CD14-positive monocyte (primary cell): ENCODE data around the gene PSENEN. TPM values are rescaled to one million over a fixed set of nuclear protein-coding genes. Genes with fewer than 3 reads are reported as not detected.

Experiments used
- DNase-seq, 3 donors: peaks; one replicate each; pipeline ENCODE4 v3.0.0-alpha.2; 2011 to 2022
- H2AFZ ChIP-seq: 2 replicates; pipeline ENCODE4 v1.6.0; 2012; ENCODE audit warnings: mild to moderate bottlenecking, low read depth, low read length, inconsistent platforms; ENCODE audit not compliant: insufficient read depth, poor library complexity, severe bottlenecking
- H3K27ac ChIP-seq, 2 donors: 1 replicate in 1 of 2; 2 replicates in 1 of 2; pipeline ENCODE4 v1.5.1; 2012 to 2013; ENCODE audit warnings: low read length in 2 of 2, control low read depth in 1 of 2, inconsistent platforms in 1 of 2, low read depth in 1 of 2, mild to moderate bottlenecking in 1 of 2
- H3K27me3 ChIP-seq, 2 donors: one replicate each; pipeline versions ENCODE4 v1.6.0 to v1.6.1; 2011 to 2013; ENCODE audit warnings: low read length in 2 of 2; ENCODE audit not compliant: control insufficient read depth in 2 of 2, insufficient read depth in 2 of 2
- H3K36me3 ChIP-seq, 2 donors: replicated peaks in 1 of 2; 1 replicate in 1 of 2; 2 replicates in 1 of 2; pipeline versions ENCODE4 v1.5.1 to v1.6.1; 2012 to 2013; ENCODE audit warnings: low read length in 2 of 2, control low read depth in 1 of 2, inconsistent platforms in 1 of 2, mild to moderate bottlenecking in 1 of 2; ENCODE audit not compliant: insufficient read depth in 2 of 2, control insufficient read depth in 1 of 2
- H3K4me1 ChIP-seq, 2 donors: 1 replicate in 1 of 2; 2 replicates in 1 of 2; pipeline versions ENCODE4 v1.5.1 to v1.6.1; 2012 to 2013; ENCODE audit warnings: low read length in 2 of 2, control low read depth in 1 of 2, inconsistent platforms in 1 of 2, mild to moderate bottlenecking in 1 of 2, moderate library complexity in 1 of 2; ENCODE audit not compliant: insufficient read depth in 2 of 2, control insufficient read depth in 1 of 2
- H3K4me2 ChIP-seq: replicated peaks from 2 replicates; pipeline ENCODE3; 2012; ENCODE audit warnings: low read length, moderate library complexity, mild to moderate bottlenecking; ENCODE audit not compliant: poor library complexity, severe bottlenecking; ENCODE audit errors: extremely low read depth
- H3K4me3 ChIP-seq, 3 experiments: fragments of 200-600 bp in 1 of 3; sonication (generic) in 1 of 3; replicated peaks in 1 of 3; 1 replicate in 2 of 3; 2 replicates in 1 of 3; pipeline ENCODE4 v1.5.1; 2011 to 2013; ENCODE audit warnings: low read length in 3 of 3, mild to moderate bottlenecking in 3 of 3, control low read depth in 2 of 3, low read depth in 2 of 3, inconsistent platforms in 1 of 3, moderate library complexity in 1 of 3
- H3K79me2 ChIP-seq: 2 replicates; pipeline ENCODE4 v1.6.0; 2012; ENCODE audit warnings: mild to moderate bottlenecking, control low read depth, inconsistent platforms, low read length, moderate library complexity; ENCODE audit not compliant: insufficient read depth
- H3K9ac ChIP-seq: 2 replicates; pipeline ENCODE4 v1.6.0; 2017; ENCODE audit warnings: low read length, mild to moderate bottlenecking; ENCODE audit not compliant: insufficient read depth, poor library complexity, severe bottlenecking
- H3K9me3 ChIP-seq, 2 donors: replicated peaks in 1 of 2; 1 replicate in 1 of 2; 2 replicates in 1 of 2; pipeline versions ENCODE4 v1.5.1 to v1.6.1; 2012 to 2013; ENCODE audit warnings: low read length in 2 of 2, control low read depth in 1 of 2; ENCODE audit not compliant: control insufficient read depth in 1 of 2, insufficient read depth in 1 of 2
- H4K20me1 ChIP-seq: 2 replicates; pipeline ENCODE4 v1.6.0; 2012; ENCODE audit warnings: mild to moderate bottlenecking, low read length, control low read depth, moderate library complexity; ENCODE audit not compliant: insufficient read depth
- H3K27ac Mint-ChIP-seq, 7 donors: one replicate each; pipeline ENCODE4 v1.8.0; 2020; ENCODE audit warnings: mild to moderate bottlenecking in 7 of 7, mixed read lengths in 7 of 7, moderate library complexity in 6 of 7, inconsistent platforms in 2 of 7
- H3K27me3 Mint-ChIP-seq, 3 donors: one replicate each; pipeline ENCODE4 v1.8.0; 2021 to 2022; ENCODE audit warnings: low read depth in 3 of 3, mild to moderate bottlenecking in 3 of 3, mixed read lengths in 3 of 3, moderate library complexity in 3 of 3, inconsistent platforms in 1 of 3
- H3K36me3 Mint-ChIP-seq, 2 donors: one replicate each; pipeline ENCODE4 v1.8.0; 2020; ENCODE audit warnings: mixed read lengths in 2 of 2, inconsistent platforms in 1 of 2, mild to moderate bottlenecking in 1 of 2
- H3K4me1 Mint-ChIP-seq: one replicate; pipeline ENCODE4 v1.8.0; 2020; ENCODE audit warnings: mild to moderate bottlenecking, mixed read lengths
- H3K4me3 Mint-ChIP-seq, 2 donors: one replicate each; pipeline ENCODE4 v1.8.0; 2020; ENCODE audit warnings: mild to moderate bottlenecking in 2 of 2, mixed read lengths in 2 of 2, moderate library complexity in 1 of 2
- H3K9me3 Mint-ChIP-seq, 7 donors: one replicate each; pipeline ENCODE4 v1.8.0; 2020 to 2022; ENCODE audit warnings: mixed read lengths in 7 of 7, mild to moderate bottlenecking in 6 of 7, moderate library complexity in 6 of 7, inconsistent platforms in 2 of 7
- CTCF ChIP-seq: fragments of 200-600 bp; IDR thresholded peaks from one replicate; pipeline ENCODE4 v1.8.0; 2022; ENCODE audit warnings: antibody characterized with exemption, mild to moderate bottlenecking
- WGBS: methylation state at CpG from one replicate; pipeline ENCODE4 v1.1.5; 2013; ENCODE audit warnings: missing lambda C conversion rate; ENCODE audit not compliant: insufficient coverage; 5-methylcytosine and 5-hydroxymethylcytosine counted together
- intact Hi-C, 2 donors: fragments of 100-400 bp; cut with micrococcal nuclease; formaldehyde crosslinking; loops; one replicate each; pipeline versions ENCODE4 v1.15.0 to v1.15.1; 2023
- polyA plus RNA-seq, 3 donors: library from polyadenylated mRNA; depleted of rRNA in 1 of 3; unstranded in 2 of 3; stranded (reverse) in 1 of 3; fragments of 300-500 nt in 2 of 3; fragments of >200 nt in 1 of 3; fragmentation: Illumina TruSeq in 2 of 3; gene quantifications; 1 replicate in 2 of 3; 2 replicates in 1 of 3; pipeline ENCODE4 v1.2.3, GENCODE V29; 2012 to 2021

Gene PSENEN
- polyA plus RNA-seq, 3 donors, result 29.7 to 149 (median 129) TPM

GRCh38 chr19:35708391-35708790, 37.1 kb upstream of the PSENEN start:
- intact Hi-C loops, result no loop called here
- no peak for DNase-seq
- Histone ChIP-seq H3K4me1 (no peaks in the 10 kb centered on the region), H3K27me3 (peaks cover 0 to 9% of the 10 kb centered on the region in 2 donors), H3K9me3 (no peaks in the 10 kb centered on the region), H3K79me2 (no peaks in the 10 kb centered on the region), H3K4me3 (no peak overlapping the region), H2AFZ (no peak overlapping the region), H3K36me3 (no peaks in the 10 kb centered on the region), H3K27ac (no peak overlapping the region), H4K20me1 (no peaks in the 10 kb centered on the region), H3K4me2 (no peak overlapping the region), H3K9ac (no peak overlapping the region)
- H3K27ac Mint-ChIP-seq, result no peak overlapping the region
- H3K27me3 Mint-ChIP-seq, result peaks cover 10 to 23% (median 17%) of the 10 kb centered on the region in 3 donors
- H3K4me3 Mint-ChIP-seq, result peak overlapping the region in 1 of 2 donors; percentile 15
- no peak for TF ChIP-seq CTCF
- no peaks in the 10 kb centered on the region for H3K36me3 Mint-ChIP-seq
- no peaks in the 10 kb centered on the region for H3K4me1 Mint-ChIP-seq
- H3K9me3 Mint-ChIP-seq, result peaks cover 0 to 6% (median 0%) of the 10 kb centered on the region in 7 donors
- 100% methylated on average over 1 of the region's 1 CpG for WGBS

- intact Hi-C loops, result no loop called here
Observed at GRCh38 chr19:35710784-35711723, 34.4 kb upstream of the PSENEN start.

More at GRCh38 chr19:35710784-35711723, 34.4 kb upstream of the PSENEN start:
- Mint-ChIP-seq H3K9me3 (no peaks in the 10 kb centered on the region), H3K27me3 (peaks cover 5 to 9% (median 5%) of the 10 kb centered on the region in 3 donors), H3K27ac (peak overlapping the region in 1 of 7 donors; percentile 34), H3K4me1 (peaks cover 7% of the 10 kb centered on the region), H3K36me3 (no peaks in the 10 kb centered on the region), H3K4me3 (no peak overlapping the region)
- Histone ChIP-seq H2AFZ (no peak overlapping the region), H3K36me3 (no peaks in the 10 kb centered on the region), H3K79me2 (no peaks in the 10 kb centered on the region), H3K4me1 (peaks cover 7% of the 10 kb centered on the region in 2 donors), H3K27ac (no peak overlapping the region), H3K4me2 (no peak overlapping the region), H3K27me3 (no peaks in the 10 kb centered on the region), H3K9me3 (no peaks in the 10 kb centered on the region), H3K9ac (no peak overlapping the region), H3K4me3 (no peak overlapping the region), H4K20me1 (no peaks in the 10 kb centered on the region)
- TF ChIP-seq CTCF, result no peak
- no peak for DNase-seq
- 87% methylated on average over 6 of the region's 13 CpGs for WGBS
